ENCODE results near the gene PNN. TPM values are rescaled to one million over a fixed set of nuclear protein-coding genes. Genes with fewer than 3 reads are reported as not detected.
"Not testable (repeated sequence)": the region's sequence is repeated elsewhere in the genome, so short reads cannot be mapped to it uniquely, and the experiment has no call there.

Gene PNN
- total RNA-seq, 2 donors from 2014 or later, result 65.1 to 98.0 TPM

GRCh38 chr14:39229601-39230110, 54.6 kb downstream of the PNN start:
- Mint-ChIP-seq H3K36me3 (ENCODE audit: low read depth) (no peaks in the 10 kb centered on the region), H3K4me1 (peaks cover 29% of the 10 kb centered on the region)

DNA sequence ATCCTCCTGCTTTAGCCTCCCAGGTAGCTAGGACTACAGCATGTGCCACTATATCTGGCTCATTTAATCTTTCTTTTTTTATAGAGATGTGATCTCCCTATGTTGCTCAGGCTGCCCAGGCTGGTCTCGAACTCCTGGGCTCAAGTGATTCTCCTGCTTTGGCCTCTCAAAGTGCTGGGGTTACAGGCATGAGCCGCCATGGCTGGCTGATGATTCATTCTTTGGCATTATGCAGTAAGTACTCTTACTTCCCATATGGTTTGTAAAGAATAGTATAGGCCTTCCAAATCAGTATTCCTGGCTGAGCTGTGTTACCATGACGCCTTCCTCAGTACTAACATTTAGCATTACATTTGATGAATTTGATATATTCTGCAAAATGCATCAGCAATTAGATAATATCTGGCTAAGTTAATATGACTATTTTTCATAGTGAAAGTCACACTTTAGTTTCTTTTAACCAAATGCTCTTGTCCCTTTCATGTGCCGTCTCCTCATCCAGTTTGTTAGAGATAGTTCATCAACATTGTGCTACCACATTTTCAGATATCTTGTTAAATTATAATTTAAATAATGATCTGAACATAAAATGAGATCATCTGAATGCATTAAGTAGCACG, 55.5 kb downstream of the PNN start:
- Mint-ChIP-seq H3K27ac (peak overlapping the region; percentile 97), H3K27me3 (no peaks in the 10 kb centered on the region), H3K4me3 (peak overlapping the region; percentile 83), H3K4me1 (peaks cover 29% of the 10 kb centered on the region), H3K9me3 (no peaks in the 10 kb centered on the region), H3K36me3 (ENCODE audit: low read depth) (no peaks in the 10 kb centered on the region)
- no peak for ATAC-seq (replicated peaks)

More at GRCh38 chr14:39229601-39230110, 54.6 kb downstream of the PNN start:
- ATAC-seq (replicated peaks), result peak; percentile 9
- Mint-ChIP-seq H3K27me3 (no peaks in the 10 kb centered on the region), H3K4me3 (peak overlapping the region; percentile 83), H3K9me3 (no peaks in the 10 kb centered on the region), H3K27ac (peak overlapping the region; percentile 97)

- not testable (repeated sequence) for H3K9me3 Mint-ChIP-seq; H3K27me3 Mint-ChIP-seq; H3K36me3 Mint-ChIP-seq (ENCODE audit: low read depth); ATAC-seq (replicated peaks); H3K27ac Mint-ChIP-seq
- H3K4me3 Mint-ChIP-seq, result peak overlapping the region; percentile 25
- H3K4me1 Mint-ChIP-seq, result peaks cover 29% of the 10 kb centered on the region
Observed at GRCh38 chr14:39231751-39232553, 56.9 kb downstream of the PNN start.

Other genes starting within 250 kb of the PNN start
- gene SEC23A, start 72.0 kb upstream of the PNN start, total RNA-seq, result 10 to 100 TPM; 48.3 to 50.9 TPM
- gene GEMIN2, start 60.9 kb upstream of the PNN start, total RNA-seq, result 10 to 100 TPM; 20.8 to 22.3 TPM
- 10 to 100 TPM; 18.7 to 21.5 TPM for gene TRAPPC6B, start 4.9 kb upstream of the PNN start, total RNA-seq
- 10 to 100 TPM; 15.4 to 17.7 TPM for gene MIA2, start 58.7 kb downstream of the PNN start, total RNA-seq

Data from activated T-helper 17 cell treated with anti-CD3 and anti-CD28 coated beads, Interleukin-2, amount 50 U/mL, for 72 hours (primary cell).